ENCODE results near the gene PKD1. TPM values are rescaled to one million over a fixed set of nuclear protein-coding genes. Genes with fewer than 3 reads are reported as not detected.

The PKD1 gene
- polyA plus RNA-seq, 1 donor = 140 TPM

DNA sequence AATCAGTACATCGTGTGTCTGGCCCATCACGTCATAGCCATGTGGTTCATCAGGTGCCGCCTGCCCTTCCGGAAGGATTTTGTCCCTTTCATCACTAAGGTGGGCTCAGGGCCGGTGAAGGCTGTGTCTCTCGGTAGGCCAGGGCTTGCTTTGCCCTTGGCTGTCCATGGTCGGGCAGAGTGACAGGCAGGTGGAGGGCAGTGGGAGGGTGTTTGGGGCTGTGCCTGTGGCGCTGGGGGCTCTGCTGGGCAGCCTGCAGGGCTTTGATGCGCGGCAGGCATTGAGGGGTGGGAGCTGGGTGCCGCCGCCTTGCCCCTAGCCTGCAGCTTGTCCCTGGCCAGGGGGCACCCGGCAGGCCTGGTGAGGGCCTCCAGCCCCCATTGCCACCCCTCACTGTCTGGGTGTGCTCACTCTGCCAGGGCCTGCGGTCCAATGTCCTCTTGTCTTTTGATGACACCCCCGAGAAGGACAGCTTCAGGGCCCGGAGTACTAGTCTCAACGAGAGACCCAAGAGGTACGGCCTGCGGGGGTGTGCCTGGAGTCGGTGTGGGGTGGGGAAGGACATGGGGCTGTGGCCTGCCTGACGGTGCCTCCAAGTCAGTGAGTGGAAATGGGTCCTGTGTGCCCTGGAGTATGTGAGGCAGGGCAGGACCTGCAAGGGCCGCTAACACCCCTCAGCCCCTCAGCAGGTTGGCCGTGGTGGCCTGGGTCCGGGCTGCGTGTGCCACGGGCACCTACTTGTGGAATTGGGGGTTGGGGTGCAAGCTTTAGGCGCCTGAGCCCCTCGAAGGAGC lies 59.4 kb downstream of the PKD1 start:
- DNase-seq (ENCODE audit: low read depth) = no peak

DNA sequence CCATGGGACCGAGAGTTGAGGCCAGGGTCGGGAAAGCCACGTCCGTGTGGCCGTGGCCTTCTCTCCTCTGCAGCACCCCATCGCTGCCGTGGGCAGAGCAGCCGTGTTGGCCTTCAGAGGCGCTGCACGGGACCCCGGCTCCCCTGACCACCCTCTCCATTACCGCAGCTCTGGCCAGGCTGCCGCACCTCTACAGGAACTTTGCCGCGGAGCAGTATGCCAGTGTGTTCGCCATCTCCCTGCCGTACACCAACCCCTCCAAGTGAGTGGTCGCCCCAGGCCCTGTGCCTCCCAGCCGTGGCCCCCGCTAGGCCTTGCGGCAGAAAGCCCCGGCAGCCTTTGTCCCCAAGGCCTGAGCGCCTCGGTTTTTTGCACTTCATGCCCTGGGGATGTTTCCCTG lies 60.1 kb downstream of the PKD1 start:
- no peak for DNase-seq (ENCODE audit: low read depth)

DNA sequence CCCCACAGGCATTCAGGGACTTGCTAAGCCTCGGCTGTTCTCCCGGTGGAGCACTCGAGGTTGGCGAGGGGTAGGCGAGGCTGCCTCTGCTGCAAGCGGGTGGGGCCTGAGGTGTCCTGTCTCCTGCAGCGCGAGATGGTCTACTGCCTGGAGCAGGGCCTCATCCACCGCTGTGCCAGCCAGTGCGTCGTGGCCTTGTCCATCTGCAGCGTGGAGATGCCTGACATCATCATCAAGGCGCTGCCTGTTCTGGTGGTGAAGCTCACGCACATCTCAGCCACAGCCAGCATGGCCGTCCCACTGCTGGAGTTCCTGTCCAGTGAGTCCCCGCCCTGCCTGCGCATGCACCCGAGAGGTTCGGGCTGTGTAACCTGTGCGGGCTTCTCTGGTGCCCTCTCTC lies 61.6 kb downstream of the PKD1 start:
- DNase-seq (ENCODE audit: low read depth) = no peak

DNA sequence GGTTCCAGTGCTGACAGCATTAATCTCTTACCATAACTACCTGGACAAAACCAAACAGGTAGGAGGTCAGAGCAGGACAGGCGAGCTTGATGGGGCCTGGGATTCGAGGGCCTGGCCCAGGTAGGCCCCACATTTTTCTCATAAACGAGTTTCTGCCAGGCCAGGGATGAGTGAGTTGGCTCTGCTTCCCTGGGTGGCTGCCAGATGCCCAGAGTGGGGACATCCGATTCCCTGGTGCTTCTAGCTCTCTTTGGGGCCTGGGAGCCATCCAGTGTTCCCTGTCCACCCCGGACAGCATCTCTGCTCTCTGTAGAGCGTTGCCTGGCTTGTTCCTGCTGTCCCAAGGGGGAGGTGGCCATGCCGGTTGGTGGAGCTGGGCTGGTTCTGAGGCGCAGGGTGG lies 62.8 kb downstream of the PKD1 start:
- DNase-seq (ENCODE audit: low read depth) = no peak

DNA sequence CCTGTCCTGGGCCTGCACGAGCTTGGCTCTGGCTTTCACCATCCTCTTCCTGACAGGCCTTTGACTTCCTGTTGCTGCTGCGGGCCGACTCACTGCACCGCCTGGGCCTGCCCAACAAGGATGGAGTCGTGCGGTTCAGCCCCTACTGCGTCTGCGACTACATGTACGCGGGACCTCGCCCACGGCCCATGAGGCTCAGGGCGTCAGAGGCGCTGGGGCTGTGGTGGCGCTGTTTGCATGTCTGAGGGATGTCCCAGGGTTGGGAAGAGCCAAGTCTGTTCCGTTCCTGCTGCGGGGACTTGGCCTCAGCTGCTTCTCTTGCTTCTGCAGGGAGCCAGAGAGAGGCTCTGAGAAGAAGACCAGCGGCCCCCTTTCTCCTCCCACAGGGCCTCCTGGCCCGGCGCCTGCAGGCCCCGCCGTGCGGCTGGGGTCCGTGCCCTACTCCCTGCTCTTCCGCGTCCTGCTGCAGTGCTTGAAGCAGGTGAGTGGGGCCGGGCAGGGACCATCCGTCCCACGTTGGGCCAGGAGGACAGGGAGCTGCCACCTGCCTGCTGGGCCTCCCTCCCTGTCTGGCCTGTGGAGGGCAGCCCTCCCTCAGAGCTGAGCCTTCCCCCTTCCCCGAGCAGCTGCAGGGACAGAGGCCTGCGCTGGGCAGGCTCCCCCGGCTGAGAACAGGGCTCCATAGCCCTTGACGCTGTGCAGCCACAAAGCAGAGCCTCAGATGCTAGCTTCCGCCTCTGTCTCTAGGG lies 64.1 kb downstream of the PKD1 start:
- DNase-seq (ENCODE audit: low read depth) = no peak

DNA sequence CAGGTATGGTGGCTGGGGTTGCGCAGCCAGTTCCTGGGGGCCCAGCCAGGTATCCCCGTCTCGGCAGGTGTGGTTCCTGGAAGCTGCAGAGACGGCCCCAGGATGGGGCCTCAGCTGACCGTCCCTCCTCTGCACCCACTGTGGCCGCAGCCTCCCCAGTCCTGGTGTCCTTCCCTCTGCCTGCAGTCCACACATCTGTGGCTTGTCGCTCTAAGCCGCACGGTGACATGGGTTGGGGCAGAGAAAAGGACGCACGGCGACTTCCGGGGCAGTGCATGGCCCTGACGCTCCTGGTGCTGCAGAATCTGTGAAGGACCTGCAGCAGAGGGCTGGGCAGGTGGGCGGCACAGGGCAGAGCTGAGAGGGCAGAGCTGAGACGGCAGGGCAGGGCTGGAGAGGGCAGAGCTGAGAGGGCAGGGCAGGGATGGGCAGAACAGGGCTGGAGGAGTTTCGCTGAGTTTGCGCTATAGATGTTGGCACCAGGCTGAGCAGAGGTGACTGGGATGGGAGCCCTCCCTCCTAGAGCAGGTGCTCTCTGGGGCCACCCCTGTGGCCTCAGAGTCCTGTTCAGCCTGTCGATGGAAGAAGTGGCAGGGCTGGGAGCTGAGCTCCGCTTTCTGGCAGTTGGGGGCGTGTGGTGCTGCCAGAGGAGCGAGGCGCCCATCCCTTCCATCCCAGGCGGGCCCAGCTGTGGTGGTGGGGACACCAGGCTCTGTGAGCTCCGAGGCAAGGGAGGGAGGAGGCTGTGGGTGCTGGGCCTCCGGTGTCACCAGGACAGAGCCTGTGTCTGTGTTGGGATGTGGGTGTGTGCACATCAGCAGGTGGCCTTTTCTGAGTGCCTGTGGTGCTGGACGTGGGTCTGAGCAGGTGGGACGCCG lies 64.9 kb downstream of the PKD1 start:
- no peak for DNase-seq (ENCODE audit: low read depth)

DNA sequence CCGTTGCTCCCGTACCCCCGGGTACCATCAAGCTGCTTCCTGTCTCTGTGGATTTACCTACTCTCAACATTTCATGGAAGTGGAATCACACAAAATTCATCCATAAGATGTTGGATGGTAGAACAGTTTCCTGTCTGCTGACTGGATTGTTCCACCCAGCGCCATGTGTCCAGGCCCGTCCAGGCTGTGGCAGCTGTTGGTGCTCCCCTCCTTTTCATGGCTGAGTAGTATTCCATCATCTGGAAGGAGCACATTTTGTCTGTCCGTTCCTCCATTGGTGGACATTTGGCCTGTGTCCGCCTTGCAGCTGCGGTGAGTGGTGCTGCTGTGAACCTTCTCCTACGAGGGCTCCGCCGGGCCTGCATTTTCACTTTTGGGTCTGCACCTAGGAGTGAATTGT lies 69.6 kb downstream of the PKD1 start:
- no peak for DNase-seq (ENCODE audit: low read depth)

DNA sequence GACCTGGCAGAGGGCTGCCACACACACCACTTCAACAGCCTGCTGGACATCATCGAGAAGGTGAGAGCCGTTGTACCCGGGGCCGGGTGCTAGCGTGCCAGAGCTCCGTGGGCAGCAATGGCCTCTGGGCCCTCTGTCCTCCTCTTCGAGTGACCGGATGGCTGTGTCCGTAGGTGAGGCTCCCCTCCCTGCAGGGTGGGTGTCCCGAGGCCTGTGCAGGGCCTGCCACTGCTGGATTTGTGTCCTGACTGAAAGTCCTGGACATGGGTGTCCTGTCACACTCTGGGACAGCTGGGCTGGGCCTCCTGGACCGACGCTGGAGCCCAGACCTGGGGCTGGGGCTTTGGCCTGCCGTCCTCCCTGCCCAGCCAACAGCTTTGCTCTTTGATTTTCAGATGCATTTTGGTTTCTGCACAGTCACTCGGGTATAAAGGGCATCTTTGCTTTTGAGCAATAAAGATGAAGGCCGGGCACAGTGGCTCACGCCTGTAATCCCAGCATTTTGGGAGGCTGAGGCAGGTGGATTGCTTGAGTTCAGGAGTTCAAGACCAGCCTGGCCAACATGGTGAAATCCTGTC lies 71.2 kb downstream of the PKD1 start:
- DNase-seq (ENCODE audit: low read depth) = no peak

DNA sequence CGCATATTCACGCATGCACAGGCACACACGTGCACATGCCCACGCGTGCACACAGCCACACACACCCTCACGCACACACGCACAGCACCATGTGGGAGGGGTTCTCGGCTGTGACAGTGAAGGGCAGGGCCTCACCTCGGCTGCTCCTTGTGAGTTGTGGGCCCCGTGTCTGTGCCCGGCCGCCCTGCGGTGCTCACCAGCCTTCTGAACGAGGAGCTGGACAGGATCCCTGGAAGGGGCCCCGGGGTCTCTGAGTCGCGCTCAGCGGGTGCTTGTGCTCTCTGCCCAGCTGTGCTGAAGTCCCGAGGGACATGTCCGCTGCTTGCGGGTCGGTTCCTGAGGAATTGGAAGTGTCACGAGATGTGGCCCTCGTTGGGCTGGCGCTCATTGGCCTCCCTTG lies 71.8 kb downstream of the PKD1 start:
- no peak for DNase-seq (ENCODE audit: low read depth)

DNA sequence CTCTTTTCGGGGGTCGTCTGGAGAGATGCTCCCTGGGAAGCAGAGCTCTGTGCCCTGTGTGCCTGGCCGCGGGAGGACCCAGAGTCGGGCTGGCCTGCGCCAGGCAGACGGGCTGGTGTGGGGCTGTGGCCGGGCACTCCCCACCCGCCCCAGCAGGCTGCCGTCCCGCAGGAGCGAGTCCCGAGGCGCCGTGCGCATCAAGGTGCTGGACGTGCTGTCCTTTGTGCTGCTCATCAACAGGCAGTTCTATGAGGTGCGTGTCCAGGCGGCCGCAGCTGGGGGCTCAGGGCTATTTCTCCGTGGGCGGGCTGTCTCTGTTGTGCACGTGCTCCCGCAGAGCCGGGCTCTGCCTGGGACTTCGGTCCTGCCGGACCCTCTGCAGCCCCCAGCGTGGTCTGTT lies 72.9 kb downstream of the PKD1 start:
- DNase-seq (ENCODE audit: low read depth) = no peak

DNA sequence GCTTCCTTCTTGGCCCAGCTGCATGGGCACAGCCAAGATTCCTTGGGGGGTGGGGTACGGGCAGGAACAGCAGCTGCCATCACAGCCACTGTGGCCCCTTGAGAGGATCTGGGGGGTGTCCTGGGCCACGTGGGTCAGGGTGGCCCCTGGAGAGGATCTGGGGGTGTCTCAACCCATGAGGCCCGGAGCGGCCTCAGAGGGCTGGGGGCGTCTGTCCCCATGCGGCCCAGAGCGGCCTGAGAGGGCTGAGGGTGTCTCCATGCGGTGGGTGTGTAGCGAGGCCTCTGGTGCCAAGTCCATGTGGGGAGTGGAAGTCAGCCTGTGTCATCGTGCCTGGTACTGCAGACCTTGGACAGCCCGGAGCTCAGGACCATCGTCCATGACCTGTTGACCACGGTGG lies 74.2 kb downstream of the PKD1 start:
- DNase-seq (ENCODE audit: low read depth) = no peak

DNA sequence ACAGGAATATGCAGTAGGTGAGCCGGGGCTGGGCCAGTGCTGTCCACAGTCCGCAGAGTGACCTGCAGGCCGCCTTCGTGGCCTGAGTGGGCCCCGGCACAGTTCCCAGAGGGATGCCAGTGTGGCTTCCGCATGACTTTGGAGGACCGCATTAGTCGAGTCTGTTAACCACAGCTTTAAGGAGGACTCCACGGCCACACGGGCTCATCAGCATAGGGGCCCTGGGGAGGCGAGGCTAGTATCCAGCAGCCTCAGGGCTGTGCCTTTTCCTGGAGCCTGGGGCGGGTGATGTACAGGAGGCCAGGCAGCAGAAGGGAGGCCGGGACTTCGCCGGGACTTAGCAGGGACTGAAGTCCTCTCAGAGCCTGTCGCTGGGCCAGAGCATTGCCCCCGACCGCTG lies 74.7 kb downstream of the PKD1 start:
- DNase-seq (ENCODE audit: low read depth) = no peak

DNA sequence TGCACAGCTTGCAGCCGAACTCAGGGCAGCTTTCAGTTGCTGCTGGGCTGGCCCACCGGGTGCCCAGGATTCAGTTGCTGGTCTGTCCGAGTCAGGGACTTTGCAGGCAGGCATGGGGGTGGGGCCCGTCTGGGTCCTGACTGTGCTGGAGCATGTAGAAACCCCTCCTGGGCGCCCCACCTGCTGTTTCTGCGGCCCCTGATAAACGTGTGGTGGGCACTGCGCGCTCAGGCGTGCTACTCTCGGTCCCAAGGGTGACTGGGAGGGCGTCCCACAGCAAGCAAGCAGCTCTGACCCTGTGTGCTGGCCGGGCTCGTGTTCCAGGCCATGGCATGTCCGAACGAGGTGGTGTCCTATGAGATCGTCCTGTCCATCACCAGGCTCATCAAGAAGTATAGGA lies 75.4 kb downstream of the PKD1 start:
- no peak for DNase-seq (ENCODE audit: low read depth)

DNA sequence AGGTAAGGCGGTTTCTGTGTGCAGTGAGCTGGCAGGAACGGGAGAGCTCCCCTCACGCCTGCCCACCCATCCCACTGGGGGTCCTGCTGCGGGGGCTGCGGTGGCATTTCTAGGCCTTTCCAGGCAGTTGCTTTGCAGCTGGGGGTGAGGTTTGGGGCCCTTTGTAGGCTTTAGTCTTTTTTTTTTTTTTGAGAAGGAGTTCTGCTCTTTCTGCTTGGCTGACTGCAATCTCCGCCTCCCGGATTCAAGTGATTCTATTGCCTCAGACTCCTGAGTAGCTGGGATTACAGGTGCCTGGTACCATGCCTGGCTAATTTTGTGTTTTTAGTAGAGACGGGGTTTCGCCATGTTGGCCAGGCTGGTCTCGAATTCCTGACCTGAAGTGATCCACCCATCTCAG lies 76.8 kb downstream of the PKD1 start:
- DNase-seq (ENCODE audit: low read depth) = no peak

DNA sequence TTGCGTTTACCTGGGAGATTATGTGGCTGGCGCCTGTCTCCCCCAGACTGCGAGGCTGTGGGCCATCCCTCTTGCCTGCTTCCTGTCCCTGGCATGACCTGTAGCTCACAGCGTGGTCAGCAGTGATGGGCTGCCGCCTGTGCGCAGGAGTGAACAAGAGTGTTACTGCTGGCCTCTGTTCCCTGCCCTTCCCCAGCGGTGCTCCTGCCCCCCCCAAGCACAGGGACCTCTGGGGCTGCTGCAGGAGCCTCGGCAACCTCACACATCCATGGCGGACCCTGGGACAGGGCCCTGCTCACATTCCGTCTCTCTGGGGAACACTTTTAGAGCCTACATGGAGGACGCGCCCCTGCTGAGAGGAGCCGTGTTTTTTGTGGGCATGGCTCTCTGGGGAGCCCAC lies 77.3 kb downstream of the PKD1 start:
- DNase-seq (ENCODE audit: low read depth) = no peak

DNA sequence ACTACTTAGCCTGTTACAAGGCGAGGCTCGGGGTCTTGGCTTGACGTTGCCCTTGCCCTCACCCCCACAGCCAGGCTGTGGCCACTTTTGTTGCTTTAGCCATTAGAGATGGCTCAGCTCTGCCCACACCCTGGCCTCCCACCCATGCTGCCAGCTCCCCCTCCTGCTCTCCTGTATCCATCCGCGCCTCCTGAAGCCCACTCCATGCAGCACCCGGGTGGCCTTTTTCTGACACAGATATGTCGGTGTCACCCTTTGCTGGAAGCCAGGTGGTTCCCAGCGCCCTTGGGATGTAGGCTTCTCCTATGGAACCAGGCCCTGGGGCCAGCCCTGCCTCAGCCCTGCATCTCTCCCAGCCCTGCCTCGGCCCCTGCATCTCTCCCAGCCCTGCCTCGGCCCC lies 78.3 kb downstream of the PKD1 start:
- no peak for DNase-seq (ENCODE audit: low read depth)

DNA sequence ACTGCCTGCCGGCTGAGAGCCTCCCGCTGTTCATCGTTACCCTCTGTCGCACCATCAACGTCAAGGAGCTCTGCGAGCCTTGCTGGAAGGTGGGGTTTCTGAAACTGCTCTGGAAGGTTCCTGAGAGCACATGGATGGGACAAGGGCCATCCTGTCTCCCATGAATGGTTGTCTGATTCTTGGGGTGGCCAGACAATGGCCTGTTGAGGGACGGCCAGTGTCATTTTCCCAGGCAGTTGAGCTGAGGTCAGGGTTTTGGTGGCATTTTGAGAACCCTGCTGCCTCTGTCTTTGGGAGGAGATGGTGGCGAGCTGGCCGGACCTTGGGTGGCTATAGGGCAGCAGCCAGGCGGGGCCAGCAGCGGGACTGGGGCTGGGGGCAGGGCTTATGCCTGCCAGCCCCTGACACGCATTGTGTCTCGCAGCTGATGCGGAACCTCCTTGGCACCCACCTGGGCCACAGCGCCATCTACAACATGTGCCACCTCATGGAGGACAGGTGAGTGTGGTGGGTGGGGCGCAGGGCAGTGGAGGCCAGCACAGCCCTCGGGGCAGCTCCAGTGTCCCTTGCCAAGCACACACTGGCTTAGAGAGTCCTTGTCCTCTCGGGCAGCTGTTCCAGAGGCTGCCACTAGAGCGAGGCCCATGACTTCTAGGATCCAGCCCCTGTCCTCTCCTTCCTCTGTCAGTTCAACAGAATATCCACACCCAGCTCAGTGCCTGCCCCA lies 78.9 kb downstream of the PKD1 start:
- no peak for DNase-seq (ENCODE audit: low read depth)

DNA sequence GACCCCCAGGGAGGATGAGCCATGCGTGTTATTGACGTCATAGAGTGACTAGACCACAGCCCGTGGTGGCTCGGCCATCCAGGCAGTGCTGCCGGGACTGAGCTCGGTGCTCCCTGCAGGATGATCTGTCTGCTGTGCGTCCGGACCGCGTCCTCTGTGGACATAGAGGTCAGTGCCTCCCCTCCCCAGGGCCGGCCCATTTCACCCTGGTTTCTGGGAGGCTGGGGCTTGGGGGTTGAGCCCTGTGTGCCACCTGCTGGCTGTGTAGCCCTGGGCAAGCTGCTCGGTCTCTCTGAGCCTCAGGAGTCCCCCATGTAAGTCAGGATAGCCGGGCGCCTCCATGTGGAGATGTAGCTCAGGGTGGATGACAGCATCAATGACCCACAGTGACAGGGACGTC lies 79.6 kb downstream of the PKD1 start:
- DNase-seq (ENCODE audit: low read depth) = no peak

DNA sequence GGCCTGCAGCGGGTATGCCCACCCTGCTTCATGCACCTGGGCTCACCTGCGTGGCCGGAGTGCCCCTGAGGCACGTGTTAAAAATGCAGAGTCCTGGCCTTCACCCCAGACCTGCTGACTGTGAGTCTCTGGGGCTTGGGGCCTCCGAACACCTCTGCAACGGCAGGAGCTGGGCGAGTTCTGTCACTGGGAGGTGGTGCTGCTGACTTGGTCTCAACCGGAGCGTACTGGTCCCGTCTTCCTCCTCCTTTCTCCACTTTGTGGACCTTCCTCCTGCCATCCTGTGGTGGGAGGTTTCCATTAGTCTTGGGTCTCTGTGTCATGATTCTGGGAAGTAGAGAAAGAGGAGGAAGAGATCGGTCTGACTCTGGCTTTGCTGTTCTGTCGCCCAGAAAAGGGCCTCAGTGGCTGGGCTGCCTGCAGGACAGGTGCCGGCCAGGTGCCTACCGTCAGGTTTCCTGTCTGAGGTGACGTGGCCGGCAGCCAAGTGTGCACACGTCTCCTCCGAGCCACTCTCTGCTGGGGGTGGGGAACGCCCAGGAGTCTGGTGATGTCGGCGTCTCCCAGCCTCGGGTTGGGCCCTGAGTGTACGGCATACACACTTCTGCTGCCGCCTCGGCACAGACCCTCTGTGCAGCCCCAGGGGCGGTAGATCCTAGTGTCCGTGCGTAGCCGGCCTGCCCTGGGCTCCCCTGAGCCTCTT lies 81.0 kb downstream of the PKD1 start:
- no peak for DNase-seq (ENCODE audit: low read depth)

DNA sequence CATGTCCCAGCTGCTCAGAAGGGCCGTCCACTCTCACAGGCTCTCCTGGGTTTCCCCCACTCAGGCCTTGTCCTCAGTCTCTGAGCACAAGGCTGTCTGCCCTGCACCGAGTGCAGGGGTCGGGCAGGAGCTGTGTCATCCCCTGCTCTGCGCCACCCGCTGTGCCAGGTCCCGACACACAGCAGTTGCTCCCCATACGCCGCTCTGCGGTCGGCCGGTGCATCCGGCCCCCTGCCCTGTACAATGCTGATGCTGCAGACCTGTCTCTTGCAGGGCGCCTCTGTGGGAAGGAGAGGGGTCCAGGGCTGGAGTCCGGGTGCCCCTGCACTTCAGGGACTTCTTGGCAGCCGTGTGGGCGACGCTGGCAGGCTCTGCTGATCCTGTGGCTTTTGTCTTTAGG lies 81.8 kb downstream of the PKD1 start:
- no peak for DNase-seq (ENCODE audit: low read depth)

DNA sequence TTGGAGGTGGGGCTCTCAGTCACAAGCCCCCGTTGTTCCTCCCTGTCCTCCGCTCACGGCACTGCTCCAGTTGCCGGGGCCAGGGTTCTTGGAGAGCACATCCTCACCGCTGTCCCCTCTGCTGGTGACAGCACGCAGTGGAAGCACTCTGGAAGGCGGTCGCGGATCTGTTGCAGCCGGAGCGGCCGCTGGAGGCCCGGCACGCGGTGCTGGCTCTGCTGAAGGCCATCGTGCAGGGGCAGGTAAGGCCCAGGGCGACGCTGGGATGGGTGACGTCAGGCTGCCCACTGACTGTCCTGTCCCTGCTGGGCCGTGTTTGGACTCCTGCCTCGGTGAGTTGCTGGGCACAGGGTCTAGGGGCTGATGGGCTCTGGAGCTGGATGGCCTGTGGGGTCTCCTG lies 82.5 kb downstream of the PKD1 start:
- no peak for DNase-seq (ENCODE audit: low read depth)

All from forelimb muscle (tissue), 1 donor.